HG02943 (cell line): ENCODE results near the gene SLC16A8.
"Not testable (repeated sequence)": the region's sequence is repeated elsewhere in the genome, so short reads cannot be mapped to it uniquely, and the experiment has no call there.

Experiments used
- ATAC-seq: cut with Tn5 transposase; IDR thresholded peaks from one replicate; pipeline ENCODE4 v1.9.1; 2021; ENCODE audit warnings: mild to moderate bottlenecking, low read depth, moderate library complexity; ENCODE audit not compliant: unreplicated experiment

The SLC16A8 gene

DNA sequence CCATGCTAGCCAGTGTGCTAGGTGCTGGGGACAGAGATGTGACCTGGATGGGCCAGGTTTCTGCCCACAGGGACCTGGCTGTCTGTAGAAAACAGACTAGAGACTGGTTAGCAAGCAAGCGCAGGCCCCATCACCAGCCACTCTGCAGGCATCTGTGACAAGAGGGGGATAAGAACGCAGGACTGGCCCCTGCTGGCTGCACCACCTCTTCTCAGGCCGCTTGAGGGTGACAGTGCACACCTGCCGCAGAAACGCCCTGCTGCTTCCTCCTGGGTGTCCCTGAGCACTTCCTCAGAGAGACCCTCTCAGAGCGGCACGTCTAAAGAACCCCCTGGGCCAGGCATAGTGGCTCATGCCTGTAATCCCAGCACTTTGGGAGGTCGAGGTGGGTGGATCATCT is 32.7 kb downstream of the SLC16A8 start:
- no peak for ATAC-seq

DNA sequence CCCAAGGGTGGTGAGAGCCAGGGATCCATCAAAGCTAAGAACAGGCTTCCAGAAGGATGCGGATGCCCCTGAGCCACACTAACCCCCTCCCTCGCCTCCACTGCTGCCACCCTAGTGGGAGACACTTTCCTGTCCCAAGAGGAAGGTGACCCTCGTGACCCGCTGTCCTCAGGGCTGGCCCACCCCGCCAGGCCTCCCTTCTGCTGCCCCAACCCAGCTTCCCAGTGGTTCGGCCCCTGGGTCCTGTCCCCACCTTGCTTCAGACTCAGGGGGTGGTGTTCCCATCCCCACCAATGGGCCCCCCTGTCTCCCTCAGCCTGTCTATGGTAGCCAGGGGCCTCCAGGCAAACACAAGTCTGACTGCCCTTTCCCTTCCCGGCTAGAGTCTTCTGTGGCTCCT is 33.3 kb downstream of the SLC16A8 start:
- ATAC-seq: no peak

DNA sequence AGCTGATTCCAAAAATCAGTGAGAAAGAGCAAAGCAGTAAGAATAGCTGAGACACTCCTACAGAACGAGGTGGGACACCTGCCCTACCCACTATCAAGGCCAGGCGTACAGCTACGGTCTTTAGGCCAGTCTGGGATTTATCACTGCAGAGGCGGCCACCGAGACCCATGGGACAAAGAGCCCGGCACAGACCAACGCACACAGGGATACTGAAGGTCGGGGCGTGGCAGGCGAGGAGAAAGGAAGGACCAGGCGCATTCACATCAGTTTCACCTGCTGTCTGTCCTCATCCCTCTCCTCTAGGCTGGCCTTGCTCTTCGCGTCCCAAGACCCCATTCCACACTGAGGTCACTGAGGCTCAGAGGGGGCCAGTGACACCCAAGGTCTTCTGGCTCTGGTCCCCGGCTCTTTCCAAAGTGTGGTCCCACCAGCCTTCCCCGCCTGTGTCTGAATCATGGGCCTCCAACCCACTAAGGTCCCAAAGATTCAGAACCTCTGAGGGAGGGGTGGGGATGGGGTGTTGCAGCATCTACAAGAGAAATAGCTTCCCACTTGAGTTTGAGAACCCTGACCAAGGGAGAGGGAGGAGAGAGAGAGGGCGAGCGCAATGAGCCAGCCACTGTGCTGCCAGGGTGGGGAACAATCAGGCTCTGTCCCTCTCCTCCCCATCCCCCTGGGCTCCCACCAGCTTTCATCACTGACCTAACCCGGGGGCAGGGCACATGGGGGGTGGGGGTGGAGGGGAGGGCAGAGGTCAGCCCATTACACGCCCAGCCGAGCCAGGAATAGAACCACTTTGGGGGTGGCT is 34.0 kb downstream of the SLC16A8 start:
- no peak for ATAC-seq

DNA sequence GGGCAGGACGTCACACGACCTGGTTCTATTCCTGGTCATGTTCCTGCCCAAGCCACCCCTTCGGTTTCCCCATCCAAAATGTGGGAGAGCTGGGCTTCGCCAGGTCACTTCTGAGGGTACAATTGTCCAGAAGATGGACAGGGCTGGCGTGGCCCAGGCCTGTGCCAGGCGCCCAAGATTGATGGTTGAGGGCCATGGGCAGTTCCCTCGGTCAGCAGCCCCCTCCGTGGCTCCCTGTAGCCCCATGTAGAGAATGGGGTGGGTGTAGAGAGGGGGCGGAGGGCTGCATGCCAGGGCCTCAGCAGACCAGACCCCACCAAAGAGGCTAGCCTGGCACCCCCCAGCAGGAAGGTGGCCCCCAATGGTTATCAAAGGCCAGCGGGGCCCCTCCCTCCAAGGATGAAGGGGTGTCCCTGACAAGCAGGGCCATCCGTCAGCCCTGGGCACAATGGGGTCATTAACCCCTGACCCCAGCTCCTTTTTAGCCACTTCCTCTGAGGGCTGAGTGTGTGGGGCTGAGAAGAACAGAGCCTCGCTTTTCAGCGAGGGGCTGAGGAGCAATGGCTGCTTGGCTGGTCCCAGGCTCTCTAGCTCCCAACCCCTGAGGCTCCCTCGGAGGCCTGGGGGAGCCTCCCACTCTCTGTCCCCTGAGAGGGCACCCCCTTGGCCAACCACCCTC is 37.8 kb downstream of the SLC16A8 start:
- no peak for ATAC-seq

DNA sequence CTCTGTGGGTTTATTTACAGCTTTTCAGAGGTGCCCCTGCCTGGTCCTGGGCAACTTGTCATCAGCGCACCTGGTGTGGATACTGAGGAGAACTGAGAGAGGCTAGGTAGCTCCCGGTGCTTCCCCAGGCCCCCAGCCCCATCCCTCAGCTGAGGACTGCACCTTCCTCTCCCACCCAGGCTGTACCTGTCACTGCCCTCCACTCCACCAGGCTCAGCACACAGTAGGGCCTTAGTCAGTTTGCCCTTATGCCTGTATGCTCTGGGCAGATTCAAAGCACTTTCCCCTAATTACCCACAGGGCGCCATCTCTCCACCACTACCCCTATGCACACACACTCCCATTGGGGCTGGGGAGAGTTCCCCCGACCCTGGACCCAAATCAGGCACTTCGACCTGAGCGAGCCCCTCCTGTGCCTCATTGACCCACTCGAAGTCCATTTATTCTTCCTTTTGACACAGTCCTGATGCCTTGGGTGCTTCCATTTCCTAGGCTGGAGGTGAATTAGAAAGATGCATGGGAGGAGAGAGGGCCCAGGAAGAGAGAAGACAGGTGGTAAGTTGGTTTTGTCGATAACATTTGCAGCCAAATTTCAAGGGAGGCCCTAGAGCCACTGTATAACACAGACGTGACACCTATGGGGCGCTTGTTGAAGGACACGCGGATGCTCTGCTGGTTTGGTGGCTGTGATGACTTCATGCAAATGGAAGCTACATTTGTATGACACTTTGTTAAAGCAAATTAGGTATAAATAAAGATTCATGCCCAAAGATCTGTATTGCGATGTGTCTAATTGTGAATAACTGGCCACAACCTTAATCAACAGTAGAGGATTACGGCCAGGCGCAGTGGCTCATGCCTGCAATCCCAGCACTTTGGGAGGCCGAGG is 40.6 kb downstream of the SLC16A8 start:
- ATAC-seq: no peak

DNA sequence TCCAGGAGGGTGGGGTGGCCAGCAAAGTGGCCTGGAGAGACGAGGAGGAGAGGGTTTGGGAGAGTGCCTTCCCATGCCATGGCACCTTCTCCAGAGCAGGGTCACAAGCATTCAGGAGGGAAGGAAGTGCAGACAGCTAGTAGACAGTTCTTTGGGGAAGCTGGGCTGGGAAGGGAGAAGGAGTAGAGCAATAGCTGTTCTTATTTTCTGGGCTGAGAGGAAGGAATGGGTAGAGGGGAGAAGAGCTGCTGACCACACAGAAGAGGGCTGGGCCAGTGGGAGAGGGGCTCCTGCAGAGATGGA is 41.5 kb downstream of the SLC16A8 start:
- no peak for ATAC-seq

DNA sequence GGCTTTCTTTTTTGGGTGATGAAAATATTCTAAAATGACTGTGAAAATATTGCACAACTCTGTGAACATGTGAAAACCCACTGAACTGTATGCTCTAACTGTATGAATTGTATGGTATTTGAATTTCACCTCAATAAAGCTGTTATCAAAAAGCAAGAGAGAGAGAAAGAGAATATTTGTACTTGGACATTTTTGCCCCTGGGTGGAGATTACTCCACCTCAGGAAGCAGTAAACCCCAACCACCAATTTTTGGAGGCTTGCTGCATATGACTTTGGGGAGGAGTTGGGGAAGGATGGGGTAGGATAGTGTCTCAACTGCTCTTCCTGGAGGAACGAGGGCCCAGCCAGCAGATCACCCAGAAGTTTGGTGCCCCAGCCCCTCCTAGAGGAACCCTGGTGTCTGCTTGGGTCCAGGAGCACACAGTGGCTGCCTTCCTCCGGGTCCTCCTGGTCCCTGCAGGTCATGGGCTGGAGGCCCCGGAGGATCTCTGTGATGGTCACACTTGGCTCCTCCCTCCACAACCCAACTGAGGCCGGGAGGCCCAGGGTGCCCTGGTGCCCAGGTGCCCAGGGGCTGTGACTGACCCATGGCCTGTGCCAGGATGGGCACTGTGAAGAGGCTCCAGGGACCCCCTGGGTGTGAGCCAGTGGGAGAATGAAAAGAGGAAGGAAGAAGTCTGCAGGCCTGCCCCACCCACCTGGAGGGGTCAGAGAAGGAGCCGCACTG is 42.1 kb downstream of the SLC16A8 start:
- no peak for ATAC-seq

DNA sequence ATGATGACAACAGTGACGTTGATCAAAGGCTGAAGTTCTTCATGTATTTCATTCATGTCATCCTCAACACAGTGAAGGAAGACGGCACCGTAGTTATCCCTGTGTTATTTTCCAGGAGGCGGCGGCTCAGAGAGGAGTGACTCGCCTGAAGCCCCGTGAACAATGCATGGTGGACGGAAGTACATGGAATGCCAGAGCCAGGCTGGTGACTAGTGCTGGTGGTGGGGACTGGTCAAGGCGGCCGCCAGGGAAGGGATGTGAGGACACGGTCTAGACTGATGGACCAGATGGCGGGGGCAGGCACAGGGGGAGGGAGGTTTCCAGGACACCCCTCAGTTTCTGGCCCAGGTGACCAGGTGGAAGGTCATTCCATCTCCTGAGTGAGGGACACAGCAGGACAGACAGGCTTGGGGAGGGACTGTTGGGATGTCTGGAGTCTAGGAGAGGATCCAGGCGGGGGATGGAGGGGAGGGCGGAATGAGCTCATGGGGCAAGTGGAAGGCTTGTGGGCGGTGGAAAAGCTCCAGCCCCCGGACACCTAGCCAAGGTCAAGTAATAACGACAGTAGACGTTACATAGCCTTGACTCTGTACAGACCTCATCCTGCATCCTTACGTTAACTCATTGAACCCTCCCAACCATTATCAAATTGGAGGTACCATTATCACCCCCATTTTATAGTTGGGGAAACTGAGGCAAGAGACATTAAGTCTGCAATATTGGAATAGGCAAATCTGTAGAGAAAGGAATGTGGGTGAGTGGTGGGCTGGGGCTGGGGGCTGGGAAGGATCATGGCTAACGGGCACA is 42.8 kb downstream of the SLC16A8 start:
- ATAC-seq: no peak

DNA sequence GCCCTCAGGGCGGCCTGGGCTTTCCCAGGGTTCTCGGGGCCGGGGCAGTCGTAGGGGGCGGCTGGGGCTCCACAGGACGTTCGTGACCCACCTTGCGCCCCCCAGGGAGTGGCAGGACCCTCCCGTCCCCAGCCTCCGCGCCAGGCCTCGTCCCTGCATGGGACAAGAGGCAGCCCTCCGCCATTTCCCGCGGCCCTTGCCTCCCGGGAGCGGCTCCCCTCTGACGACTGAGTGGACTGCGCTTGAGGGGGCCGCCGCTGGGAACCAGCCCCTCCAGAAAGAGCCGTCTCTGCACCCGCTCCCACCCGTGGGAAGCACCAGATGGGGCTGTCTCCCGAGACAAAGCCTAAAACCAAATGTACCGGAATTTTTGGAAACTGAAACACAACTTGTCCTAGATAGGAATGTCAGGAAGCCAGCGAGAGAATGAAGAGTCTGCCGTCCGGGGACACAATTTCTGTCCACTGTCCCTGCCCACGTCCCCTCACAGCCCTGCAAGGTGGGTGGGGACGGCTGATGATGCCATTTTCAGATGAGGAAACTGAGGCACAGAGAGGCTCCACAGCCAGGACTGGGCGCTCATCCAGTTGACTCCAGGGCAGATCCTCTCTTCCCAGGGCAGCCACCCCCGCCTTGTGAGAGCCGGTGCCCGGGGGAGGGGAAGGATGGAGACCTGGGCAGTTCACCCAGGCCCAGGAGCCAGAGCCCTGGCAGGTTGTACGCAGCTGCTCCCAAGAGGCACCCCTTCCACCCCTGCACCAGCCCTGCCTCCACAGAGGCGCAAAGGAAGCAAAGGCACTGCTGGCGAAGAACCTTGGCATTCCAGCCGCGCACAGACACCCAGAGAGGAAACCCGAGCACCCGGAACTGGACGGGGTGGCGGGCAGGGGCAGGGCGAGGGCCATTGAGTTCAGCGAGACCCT is 44.8 kb downstream of the SLC16A8 start:
- ATAC-seq: no peak

DNA sequence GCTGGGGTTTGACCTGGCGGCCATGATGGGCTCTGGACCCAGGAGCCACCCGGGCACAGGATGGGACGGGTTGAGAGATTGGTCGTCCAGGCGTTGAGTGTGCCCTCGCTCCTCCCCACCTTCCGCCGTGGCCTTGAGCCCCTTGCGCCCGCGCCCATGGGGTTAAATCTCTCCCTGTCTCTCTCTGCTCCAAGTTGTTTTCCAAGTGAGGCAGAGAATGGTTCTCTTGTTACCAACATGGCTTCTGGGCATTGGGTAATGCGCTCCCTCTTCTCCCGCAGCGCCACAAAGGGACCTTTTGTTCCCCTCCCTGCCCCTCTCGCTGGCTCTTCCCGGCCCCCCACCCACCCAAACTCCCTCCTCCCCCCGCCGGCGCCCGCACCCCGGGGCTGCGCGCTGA is 45.6 kb downstream of the SLC16A8 start:
- ATAC-seq: no peak

DNA sequence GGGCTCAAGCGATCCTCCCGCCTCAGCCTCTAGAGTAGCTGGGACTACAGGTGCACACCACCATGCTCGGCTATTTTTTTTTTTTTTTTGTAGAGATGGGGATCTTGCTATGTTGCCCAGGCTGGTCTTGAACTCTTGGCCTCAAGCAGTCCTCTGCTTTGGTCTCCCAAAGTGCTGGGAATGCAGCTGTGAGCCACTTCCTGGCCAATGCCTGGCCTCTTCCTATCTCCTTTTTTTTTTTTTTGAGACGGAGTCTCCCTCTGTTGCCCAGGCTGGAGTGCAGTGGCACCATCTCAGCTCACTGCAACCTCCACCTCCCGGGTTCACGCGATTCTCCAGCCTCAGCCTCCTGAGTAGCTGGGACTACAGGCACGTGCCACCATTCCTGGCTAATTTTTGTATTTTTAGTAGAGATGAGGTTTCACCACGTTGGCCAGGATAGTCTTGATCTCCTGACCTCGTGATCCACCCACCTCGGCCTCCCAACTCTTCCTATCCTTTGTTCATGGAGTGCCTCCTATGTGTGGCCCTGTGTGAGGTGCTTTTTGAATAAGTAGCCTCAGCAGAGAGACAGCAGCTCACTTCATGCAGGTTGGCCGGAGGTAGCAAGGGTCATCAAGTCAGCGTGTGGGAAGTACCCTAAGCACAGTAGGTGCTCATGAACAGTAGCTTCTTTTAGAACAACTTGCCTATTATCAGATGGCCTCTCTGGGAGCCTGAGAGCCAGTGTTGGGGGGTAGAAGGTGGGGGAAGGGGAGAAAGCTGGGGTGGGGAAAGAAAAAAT is 46.4 kb downstream of the SLC16A8 start:
- ATAC-seq: not testable (repeated sequence)

DNA sequence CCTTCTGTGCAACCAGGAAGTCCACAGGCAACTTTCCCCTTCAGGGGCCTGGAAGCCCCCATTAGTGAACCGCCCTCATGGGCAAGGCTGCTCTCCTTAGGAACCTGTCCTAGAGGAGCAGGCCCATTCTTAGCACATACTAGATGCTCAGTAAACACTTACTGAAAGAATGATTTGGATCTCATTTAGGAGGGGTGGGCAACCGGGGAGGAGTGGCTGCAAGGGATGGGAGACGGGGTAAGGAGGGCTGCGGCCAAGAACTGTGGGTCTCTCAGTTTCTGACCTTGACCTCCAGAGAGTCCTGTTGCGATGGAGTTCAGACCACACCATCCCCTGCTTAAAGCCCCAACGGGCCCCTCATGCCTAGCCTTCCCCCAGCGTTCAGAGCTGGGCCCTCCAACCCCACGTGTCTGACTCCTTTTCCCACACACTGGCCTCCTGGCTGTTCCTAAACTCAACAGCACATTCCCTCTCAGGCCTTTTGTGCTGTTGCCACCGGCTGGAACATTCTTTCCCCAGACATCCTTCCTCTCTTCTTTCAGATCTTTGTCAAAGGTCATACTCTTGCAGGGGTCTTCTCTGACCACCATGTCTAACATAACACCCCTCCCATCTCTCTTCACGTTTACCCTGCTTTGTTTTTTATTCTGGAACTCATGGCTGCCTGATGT is 47.5 kb downstream of the SLC16A8 start:
- ATAC-seq: no peak

DNA sequence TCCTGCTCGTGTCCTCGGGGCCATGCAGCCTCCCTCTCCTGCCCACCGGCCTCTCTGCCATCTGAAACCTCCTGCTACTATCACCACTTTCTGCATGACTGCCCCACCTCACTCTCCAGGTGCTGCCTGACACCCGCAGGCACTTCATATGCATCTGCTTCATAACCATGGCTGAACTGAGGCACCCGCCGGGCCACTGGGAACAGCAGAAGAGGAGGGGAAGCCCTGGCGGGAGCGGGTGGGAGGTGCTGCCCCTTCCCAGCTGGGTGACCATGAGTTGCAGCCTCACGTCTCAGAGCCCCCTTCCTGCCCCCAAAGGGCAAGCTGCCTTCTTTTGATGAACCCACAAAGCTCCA is 48.5 kb downstream of the SLC16A8 start:
- no peak for ATAC-seq

DNA sequence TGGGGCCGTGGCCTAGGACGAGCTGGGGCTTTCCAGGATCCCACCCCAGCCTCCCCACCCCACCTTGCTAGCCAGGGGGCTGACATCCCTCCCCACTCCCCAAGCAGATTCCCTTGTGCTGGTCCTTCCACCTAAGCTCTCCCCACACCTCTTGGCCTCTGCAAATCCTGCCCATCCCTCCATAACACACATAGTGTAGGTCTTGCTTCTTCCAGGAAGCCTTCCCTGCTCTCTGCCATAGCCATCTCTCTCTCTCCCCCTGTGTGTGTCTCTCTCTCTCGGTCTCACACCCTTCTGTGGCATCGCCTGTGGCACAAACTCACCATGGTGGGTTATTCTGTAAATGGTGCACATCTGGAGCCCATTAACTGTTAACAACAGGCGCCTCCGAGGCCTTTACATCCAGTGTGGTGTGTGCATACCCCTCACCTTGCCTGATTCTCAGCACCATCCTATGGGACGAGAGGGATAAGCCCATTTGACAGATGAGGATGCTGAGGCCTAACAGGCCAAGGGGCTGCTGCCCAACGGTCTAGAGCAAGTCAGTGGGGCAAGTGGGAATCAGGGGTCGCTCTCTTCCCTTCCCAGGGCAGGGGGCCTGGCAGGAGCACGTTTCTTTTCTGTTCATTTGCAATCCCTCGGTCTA is 49.0 kb downstream of the SLC16A8 start:
- no peak for ATAC-seq

DNA sequence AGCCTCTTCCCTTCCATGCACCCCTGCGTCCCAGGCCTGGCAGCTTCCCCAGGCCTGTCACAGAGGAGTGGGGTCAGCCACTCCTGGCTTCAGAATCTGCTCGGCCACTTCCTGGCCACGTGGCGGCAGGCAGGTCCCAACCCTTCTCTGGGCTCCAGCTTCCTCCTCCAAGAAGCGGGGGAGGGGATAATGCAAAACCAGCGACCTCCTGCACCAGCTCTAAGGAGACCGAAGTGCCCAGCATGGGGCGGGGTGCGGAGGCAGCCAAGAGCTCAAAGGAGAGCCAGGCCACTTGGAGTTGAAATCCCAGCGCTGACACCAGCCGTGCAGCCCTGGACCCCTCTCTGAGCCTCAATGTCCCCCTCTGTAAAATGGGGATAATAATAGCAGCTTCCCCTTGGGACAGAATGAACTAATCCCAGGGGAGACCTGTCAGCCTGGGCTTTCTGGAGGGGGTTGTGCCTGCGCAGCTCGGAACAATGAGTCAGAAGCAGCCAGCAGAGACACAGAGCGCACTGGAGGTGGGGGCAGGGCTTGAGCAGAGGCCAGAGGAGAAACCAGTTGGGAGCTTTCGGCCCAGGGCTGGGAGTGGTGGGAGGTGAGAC is 49.6 kb downstream of the SLC16A8 start:
- no peak for ATAC-seq

DNA sequence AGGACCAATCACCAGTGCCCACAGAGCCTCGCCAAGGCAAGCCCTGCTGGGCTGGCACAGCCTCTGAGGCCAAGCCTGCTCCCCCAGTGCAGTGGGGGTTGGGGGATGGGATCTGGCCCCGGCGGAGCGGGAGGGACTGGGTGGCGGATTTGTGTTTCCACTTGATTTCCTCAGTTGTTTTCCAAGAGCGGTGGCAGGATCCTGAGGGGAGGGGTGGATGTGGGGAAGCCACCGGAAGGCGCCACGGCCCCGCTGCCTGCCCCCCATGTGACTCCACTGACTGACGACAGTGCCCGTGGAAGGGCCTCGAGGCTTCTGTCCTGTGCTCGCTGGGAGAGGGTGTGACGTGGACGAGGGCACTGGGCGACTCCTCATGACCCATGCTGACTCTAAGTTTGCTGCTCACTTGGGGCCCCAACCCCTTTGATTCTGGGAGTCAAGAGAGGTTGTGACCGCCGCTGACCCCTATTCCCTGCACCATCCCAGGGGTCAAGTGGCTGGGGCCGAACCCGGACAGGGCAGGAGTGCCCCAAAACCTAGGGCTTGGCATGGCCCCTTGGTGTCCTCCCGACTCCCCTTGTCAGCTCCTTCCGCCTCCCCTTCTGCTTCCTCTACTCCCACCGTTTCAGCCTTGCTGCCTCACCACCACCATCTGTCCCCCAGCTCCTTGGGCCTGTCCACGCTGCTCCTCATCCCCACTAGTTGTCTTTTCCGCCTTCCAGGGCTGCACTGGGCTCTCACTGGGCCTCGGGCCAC is 50.3 kb downstream of the SLC16A8 start:
- ATAC-seq: no peak
